ENCODE measurements around the gene URB1. TPM values are rescaled to one million over a fixed set of nuclear protein-coding genes. Genes with fewer than 3 reads are reported as not detected.

URB1 gene
- total RNA-seq, 2 experiments from 2014 or later: 19.4 to 25.4 TPM

DNA sequence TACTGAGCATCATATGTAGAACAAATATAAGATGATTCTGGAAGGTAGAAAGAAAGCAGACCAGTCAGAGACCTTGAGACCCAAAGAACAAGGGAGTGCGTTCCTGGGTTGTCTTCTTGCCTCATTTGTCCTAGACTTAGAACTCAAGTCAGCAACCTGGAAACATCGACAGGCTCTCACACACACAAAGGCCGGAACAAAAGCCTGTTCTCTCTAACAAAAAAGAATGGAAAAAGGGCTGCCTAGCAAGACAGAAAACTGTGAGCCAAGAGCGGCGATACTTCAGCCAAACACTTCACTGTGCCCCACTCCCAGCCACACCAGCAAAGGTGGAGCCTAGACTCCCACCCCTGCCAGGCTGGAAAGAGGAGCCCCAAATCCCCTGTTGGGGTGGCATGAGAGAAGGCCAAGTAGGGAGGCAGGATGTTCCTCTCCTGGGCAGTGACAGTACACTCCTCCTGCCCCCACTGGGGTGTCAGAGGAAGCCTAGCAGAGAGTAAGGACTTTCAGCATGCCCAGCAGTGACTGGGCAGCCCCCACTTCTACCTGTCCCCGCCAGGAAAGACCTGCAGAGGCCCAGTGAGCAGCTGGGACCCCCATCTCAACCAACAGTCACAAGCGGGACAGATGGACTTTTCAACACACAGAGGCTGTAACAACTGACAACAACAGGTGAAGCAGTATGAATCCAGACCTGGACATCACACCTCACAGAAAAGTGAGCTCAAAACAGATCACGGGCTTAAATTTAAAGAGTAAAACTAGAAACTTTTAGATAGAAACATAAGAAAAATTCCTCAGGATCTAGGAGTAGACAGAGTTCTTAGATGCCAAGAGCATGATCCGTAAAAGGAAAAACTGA lies 61.1 kb downstream of the URB1 start:
- intact Hi-C loops (cut with micrococcal nuclease; ENCODE audit: unreplicated experiment): no loop called here
- peaks cover 98% of the 10 kb centered on the region for H3K36me3 ChIP-seq (ENCODE audit: insufficient read depth, low read length)
- no peak overlapping the region for H3K4me3 ChIP-seq (ENCODE audit: low read depth, low read length, poor library complexity, severe bottlenecking)
- no peaks in the 10 kb centered on the region for H4K20me1 ChIP-seq (ENCODE audit: insufficient read depth, low read length)
- no peaks in the 10 kb centered on the region for H3K9me2 ChIP-seq (ENCODE audit: insufficient read depth, low read length)
- DNase-seq (ENCODE audit: low spot score): no peak
- POLR2A ChIA-PET: interaction anchor here (0.7 kb wide), 1 partner anchor 24 kb away, joined by 4 read pairs; no protein-coding TSS in a partner anchor
- CTCF ChIA-PET (ENCODE audit: unreplicated experiment): no interaction called here
- BruUV-seq (replicated peaks): no TSS peak
- no peaks in the 10 kb centered on the region for H3K4me1 ChIP-seq (ENCODE audit: insufficient read depth, low read length, poor library complexity, severe bottlenecking)
- no peaks in the 10 kb centered on the region for H3K9me3 ChIP-seq (ENCODE audit: low read length)
- no peak overlapping the region for H3K27ac ChIP-seq (ENCODE audit: low read depth, low read length, poor library complexity, severe bottlenecking)
- no peak overlapping the region for H3K4me2 ChIP-seq (ENCODE audit: low read length)
- H2AFZ ChIP-seq (ENCODE audit: low read length): no peak overlapping the region
- TF ChIP-seq EZH2phosphoT487 (IDR thresholded peaks at IDR 0.05; ENCODE audit: borderline replicate concordance, low read depth, low read length): no peak
- TF ChIP-seq, protein P1, sequence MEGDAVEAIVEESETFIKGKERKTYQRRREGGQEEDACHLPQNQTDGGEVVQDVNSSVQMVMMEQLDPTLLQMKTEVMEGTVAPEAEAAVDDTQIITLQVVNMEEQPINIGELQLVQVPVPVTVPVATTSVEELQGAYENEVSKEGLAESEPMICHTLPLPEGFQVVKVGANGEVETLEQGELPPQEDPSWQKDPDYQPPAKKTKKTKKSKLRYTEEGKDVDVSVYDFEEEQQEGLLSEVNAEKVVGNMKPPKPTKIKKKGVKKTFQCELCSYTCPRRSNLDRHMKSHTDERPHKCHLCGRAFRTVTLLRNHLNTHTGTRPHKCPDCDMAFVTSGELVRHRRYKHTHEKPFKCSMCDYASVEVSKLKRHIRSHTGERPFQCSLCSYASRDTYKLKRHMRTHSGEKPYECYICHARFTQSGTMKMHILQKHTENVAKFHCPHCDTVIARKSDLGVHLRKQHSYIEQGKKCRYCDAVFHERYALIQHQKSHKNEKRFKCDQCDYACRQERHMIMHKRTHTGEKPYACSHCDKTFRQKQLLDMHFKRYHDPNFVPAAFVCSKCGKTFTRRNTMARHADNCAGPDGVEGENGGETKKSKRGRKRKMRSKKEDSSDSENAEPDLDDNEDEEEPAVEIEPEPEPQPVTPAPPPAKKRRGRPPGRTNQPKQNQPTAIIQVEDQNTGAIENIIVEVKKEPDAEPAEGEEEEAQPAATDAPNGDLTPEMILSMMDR (conservative IDR thresholded peaks at IDR 0.05; ENCODE audit: low read length): no peak
- no peaks in the 10 kb centered on the region for H3K79me2 ChIP-seq (ENCODE audit: insufficient read depth, low read depth, low read length)

DNA sequence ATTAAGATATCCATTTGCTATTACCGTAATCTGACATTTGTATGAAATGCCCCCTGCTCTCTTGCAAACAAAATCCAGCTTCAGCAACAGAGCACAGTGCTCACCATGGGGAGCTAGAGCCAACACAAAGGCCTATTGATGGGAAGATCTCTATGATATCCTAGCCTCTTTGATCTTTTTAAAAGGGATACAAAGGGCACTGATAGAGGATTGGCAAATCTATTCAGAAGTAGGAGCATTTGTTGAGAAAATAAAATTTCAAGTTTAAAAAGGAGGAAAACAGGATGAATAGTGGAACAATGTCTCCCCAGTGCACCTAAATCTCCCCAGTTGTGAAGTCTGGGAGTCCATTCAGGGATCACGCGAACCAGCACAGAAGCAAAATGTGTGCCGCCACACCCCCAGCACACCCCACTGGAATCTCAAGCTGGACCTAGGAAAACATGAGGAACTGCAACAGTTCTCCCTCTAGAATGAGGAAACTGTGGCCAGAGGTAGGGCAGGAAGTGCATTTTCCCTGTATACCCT lies 62.0 kb downstream of the URB1 start:
- Histone ChIP-seq H3K27ac (ENCODE audit: low read depth, low read length, poor library complexity, severe bottlenecking) (no peak overlapping the region), H3K9me2 (ENCODE audit: insufficient read depth, low read length) (no peaks in the 10 kb centered on the region), H2AFZ (ENCODE audit: low read length) (no peak overlapping the region), H3K4me2 (ENCODE audit: low read length) (no peak overlapping the region), H3K4me1 (ENCODE audit: insufficient read depth, low read length, poor library complexity, severe bottlenecking) (no peaks in the 10 kb centered on the region), H3K4me3 (ENCODE audit: low read depth, low read length, poor library complexity, severe bottlenecking) (no peak overlapping the region), H3K79me2 (ENCODE audit: insufficient read depth, low read depth, low read length) (no peaks in the 10 kb centered on the region), H3K36me3 (ENCODE audit: insufficient read depth, low read length) (peaks cover 98% of the 10 kb centered on the region), H4K20me1 (ENCODE audit: insufficient read depth, low read length) (no peaks in the 10 kb centered on the region), H3K9me3 (ENCODE audit: low read length) (no peaks in the 10 kb centered on the region)
- intact Hi-C loops (cut with micrococcal nuclease; ENCODE audit: unreplicated experiment): no loop called here
- CTCF ChIA-PET (ENCODE audit: unreplicated experiment): no interaction called here
- POLR2A ChIA-PET: interaction anchor here (0.7 to 1.3 kb wide), 2 partner anchors 13 to 22 kb away, joined by 4 to 8 read pairs; no protein-coding TSS in a partner anchor
- BruUV-seq (replicated peaks): no TSS peak
- DNase-seq (ENCODE audit: low spot score): no peak
- TF ChIP-seq, protein P1 (conservative IDR thresholded peaks at IDR 0.05; ENCODE audit: low read length): no peak
- no peak for TF ChIP-seq EZH2phosphoT487 (IDR thresholded peaks at IDR 0.05; ENCODE audit: borderline replicate concordance, low read depth, low read length)

DNA sequence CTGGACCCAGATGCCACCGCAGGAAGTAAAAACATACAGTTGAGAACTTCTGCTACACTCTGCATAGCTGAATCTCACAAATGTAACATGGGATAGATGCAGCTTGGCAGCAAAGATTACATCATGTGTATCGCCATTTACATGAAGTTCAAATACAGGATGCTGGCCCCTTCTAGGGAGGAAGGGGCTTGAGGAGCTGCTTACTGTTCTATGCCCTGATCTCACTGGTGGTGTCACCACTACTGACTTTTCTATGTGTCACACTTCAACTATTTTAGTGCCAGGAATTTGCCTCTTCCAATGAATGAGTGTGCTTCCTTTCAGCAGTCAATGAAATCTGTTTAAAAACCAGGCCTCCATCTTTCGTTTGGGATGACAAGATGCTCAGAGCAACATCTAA lies 63.0 kb downstream of the URB1 start:
- no peak for DNase-seq (ENCODE audit: low spot score)
- Histone ChIP-seq H3K36me3 (ENCODE audit: insufficient read depth, low read length) (peaks cover 98% of the 10 kb centered on the region), H3K4me3 (ENCODE audit: low read depth, low read length, poor library complexity, severe bottlenecking) (no peak overlapping the region), H3K79me2 (ENCODE audit: insufficient read depth, low read depth, low read length) (no peaks in the 10 kb centered on the region), H3K4me2 (ENCODE audit: low read length) (no peak overlapping the region), H3K9me3 (ENCODE audit: low read length) (no peaks in the 10 kb centered on the region), H3K27ac (ENCODE audit: low read depth, low read length, poor library complexity, severe bottlenecking) (no peak overlapping the region), H2AFZ (ENCODE audit: low read length) (no peak overlapping the region), H4K20me1 (ENCODE audit: insufficient read depth, low read length) (no peaks in the 10 kb centered on the region), H3K4me1 (ENCODE audit: insufficient read depth, low read length, poor library complexity, severe bottlenecking) (no peaks in the 10 kb centered on the region), H3K9me2 (ENCODE audit: insufficient read depth, low read length) (no peaks in the 10 kb centered on the region)
- POLR2A ChIA-PET: interaction anchor here (1.3 kb wide), 1 partner anchor 12 kb away, joined by 8 read pairs; no protein-coding TSS in a partner anchor
- intact Hi-C loops (cut with micrococcal nuclease; ENCODE audit: unreplicated experiment): no loop called here
- CTCF ChIA-PET (ENCODE audit: unreplicated experiment): no interaction called here
- no TSS peak for BruUV-seq (replicated peaks)
- TF ChIP-seq, protein P1 (conservative IDR thresholded peaks at IDR 0.05; ENCODE audit: low read length): no peak
- TF ChIP-seq EZH2phosphoT487 (IDR thresholded peaks at IDR 0.05; ENCODE audit: borderline replicate concordance, low read depth, low read length): no peak
